Left forelimb (tissue), 1 donor: ENCODE results near the gene BMP10.
"Not testable (repeated sequence)": the region's sequence is repeated elsewhere in the genome, so short reads cannot be mapped to it uniquely, and the experiment has no call there.

Source experiments
- DNase-seq: peaks from one replicate; pipeline ENCODE4 v3.0.0-alpha.2; 2018; ENCODE audit warnings: low spot score

The BMP10 gene

GRCh38 chr2:68871159-68871764 lies at the start of gene BMP10:
Gene BMP10, minus strand, starts transcription at chr2:68871397. Its CDS starts 39 bp downstream, at chr2:68871358.
- no peak for DNase-seq

GRCh38 chr2:68920481-68921170 lies 49.4 kb upstream of the BMP10 start:
- DNase-seq: no peak

GRCh38 chr2:68918497-68918896 lies 47.3 kb upstream of the BMP10 start:
- no peak for DNase-seq

- no peak for DNase-seq
Measured at GRCh38 chr2:68917034-68917718, 46.0 kb upstream of the BMP10 start.

GRCh38 chr2:68916226-68916625 lies 45.0 kb upstream of the BMP10 start:
- no peak for DNase-seq

- no peak for DNase-seq
Measured at GRCh38 chr2:68915393-68915792, 44.2 kb upstream of the BMP10 start.

- DNase-seq: no peak
Measured at GRCh38 chr2:68913359-68913758, 42.2 kb upstream of the BMP10 start.

- DNase-seq: no peak
Measured at GRCh38 chr2:68912732-68913131, 41.5 kb upstream of the BMP10 start.

- DNase-seq: no peak
Measured at GRCh38 chr2:68912111-68912510, 40.9 kb upstream of the BMP10 start.

- no peak for DNase-seq
Measured at GRCh38 chr2:68911709-68912108, 40.5 kb upstream of the BMP10 start.

- no peak for DNase-seq
Measured at GRCh38 chr2:68911246-68911645, 40.0 kb upstream of the BMP10 start.

GRCh38 chr2:68909793-68910674 lies 38.8 kb upstream of the BMP10 start:
- DNase-seq: no peak

- DNase-seq: no peak
Measured at GRCh38 chr2:68908392-68908970, 37.3 kb upstream of the BMP10 start.

- no peak for DNase-seq
Measured at GRCh38 chr2:68907920-68908253, 36.7 kb upstream of the BMP10 start.

- no peak for DNase-seq
Measured at GRCh38 chr2:68907232-68907919, 36.2 kb upstream of the BMP10 start.

GRCh38 chr2:68906716-68907115 lies 35.5 kb upstream of the BMP10 start:
- no peak for DNase-seq

- no peak for DNase-seq
Measured at GRCh38 chr2:68905116-68905515, 33.9 kb upstream of the BMP10 start.

GRCh38 chr2:68901561-68901960 lies 30.4 kb upstream of the BMP10 start:
- DNase-seq: no peak

- DNase-seq: no peak
Measured at GRCh38 chr2:68901199-68901514, 30.0 kb upstream of the BMP10 start.

GRCh38 chr2:68900496-68901198 lies 29.4 kb upstream of the BMP10 start:
- no peak for DNase-seq

- DNase-seq: not testable (repeated sequence)
Measured at GRCh38 chr2:68895981-68896380, 24.8 kb upstream of the BMP10 start.
